HG03064 (cell line): Measurements from ENCODE around the gene CASD1.

Experiments used
- ATAC-seq: cut with Tn5 transposase; IDR thresholded peaks from one replicate; pipeline ENCODE4 v1.9.1; 2021; ENCODE audit warnings: low read depth; ENCODE audit not compliant: unreplicated experiment

Gene CASD1

DNA sequence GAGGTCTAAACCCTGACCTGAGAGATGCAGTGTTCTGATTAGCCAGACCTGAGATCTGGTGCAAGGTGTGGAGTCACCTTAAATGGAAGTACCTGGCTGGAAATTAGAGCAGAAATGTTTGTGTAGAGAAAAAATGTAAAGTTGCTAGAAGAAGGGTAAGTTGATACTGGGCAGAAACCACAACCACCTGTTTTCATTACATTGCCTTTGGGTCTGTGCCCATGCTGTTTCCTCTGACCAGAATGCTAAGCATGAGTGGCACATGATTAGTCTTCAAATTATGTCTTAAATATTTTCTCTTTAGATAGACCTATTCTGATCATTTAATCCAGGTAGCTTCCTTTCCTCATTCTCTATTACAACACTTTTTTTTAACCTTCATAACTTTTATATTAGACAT, 69.0 kb downstream of the CASD1 start:
- ATAC-seq: no peak

GRCh38 chr7:94579470-94579869, 69.9 kb downstream of the CASD1 start:
- no peak for ATAC-seq

- no peak for ATAC-seq
Observed at GRCh38 chr7:94580601-94581000, 71.0 kb downstream of the CASD1 start.

- no peak for ATAC-seq
Observed at GRCh38 chr7:94584113-94584512, 74.5 kb downstream of the CASD1 start.

- ATAC-seq: no peak
Observed at GRCh38 chr7:94588075-94588474, 78.5 kb downstream of the CASD1 start.

DNA sequence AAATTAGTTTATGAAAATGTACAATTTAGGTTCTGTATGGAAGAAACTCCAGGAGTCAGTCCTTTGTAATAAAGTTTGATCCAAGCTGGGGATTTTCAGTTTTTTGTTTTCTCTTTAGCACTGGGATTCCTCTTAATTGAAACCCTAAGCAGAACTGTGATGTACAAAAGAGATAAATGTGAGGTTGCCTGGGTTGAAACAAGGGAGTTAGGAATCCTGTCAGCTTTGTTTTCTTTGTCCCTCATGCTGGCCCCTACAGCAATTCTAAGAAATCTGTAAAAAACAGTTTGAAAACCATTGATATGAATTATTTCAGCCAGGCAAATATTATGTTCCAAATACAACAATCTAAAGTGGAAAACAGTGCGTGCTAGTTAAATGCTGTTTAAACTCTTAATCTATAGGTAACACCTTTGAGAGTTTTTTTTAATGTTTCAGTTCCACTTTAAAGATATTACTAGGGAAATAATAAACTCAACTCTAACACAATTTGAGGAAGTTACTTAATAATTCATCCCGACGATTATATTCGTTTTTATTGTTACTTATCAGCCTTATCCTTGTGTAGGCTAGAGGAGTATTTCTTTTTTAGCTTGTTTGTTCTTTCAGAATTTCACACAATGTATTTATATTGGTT, 81.0 kb downstream of the CASD1 start:
- ATAC-seq: no peak

GRCh38 chr7:94591176-94591575, 81.6 kb downstream of the CASD1 start:
- ATAC-seq: no peak

DNA sequence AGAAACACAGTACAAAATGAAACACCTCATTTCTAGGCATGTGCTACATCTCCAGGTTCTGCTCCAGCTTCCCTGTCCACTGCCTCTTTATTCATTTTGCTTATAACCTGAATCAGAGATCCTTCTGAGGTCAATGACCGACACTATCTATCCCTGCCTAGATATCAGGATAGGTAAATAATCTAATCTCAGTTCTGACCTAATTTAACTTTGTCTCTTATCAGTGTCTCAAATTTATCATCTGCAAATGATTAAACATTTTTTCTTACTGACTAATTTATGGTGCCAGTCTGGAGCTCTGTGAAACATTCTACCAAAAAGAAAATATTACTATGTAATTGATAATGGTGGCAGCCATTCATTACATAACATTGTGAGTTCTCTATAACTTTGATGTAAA, 85.3 kb downstream of the CASD1 start:
- ATAC-seq: no peak

DNA sequence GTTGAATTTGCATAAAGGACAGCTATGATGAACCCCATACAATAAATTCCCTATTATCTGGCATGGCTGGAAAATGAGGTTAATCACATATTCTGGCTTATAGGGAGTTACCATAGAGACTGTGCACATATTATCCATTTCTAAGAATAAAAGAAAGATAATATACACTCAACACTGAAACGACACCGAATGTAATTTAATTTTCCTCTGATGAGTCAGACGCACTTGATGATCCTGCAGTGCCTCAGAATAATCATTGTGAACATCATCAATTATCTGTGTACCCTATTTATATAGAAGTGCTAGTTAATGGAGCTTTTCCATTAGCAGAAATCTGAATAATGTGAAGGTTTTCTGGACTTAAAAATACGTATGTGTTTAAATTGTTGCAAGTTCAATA, 86.1 kb downstream of the CASD1 start:
- no peak for ATAC-seq

- no peak for ATAC-seq
Observed at GRCh38 chr7:94600267-94600666, 90.7 kb downstream of the CASD1 start.

DNA sequence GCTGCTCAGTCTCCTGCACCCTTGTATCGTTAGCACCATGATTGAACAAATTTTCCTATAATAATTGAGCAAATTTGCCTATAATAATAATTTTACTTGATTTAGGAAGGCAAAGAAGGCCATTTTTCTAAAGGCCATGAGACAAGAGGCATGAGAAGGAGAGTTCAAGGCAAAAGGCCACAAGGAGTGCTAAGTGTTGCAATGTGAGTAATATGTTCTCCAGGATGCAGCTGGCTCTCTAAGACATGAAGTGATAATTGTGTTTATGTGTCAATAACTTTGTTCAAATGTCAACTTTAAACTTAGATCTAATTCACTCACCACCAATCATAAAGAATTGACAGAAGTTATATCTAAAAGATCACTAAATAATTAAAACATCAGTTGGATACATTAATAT, 92.6 kb downstream of the CASD1 start:
- ATAC-seq: no peak

DNA sequence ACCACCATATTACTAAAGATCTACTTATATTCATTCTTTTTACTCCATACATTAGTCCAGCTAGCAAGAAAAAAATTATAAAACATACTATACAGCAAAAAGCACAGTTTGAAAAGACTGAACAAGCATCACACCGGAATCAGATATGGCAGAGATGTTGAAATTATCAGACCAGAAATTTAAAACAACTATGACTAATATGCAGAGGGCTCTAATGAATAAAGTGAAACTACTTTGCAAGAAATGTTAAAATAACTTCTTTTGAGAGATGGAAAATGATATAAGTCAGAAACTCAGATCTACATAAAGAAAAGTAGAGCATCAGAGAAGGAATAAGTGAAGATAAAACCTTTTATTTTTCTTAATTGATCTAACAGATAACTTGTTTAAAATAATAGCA, 95.4 kb downstream of the CASD1 start:
- peak; percentile 75 for ATAC-seq
